SK-N-SH treated with all-trans-retinoic acid at 6 μM for 48 hours (cell line): Measurements from ENCODE around the gene H2BK1.

Source experiments
- ARNTL ChIP-seq: fragments of 450-650 bp; formaldehyde crosslinking; IDR thresholded peaks from 2 replicates; pipeline ENCODE4 v1.5.0; 2020; ENCODE audit warnings: low read depth, mild to moderate bottlenecking, moderate library complexity, borderline replicate concordance
- CREB5 ChIP-seq: fragments of 250-450 bp; sonication (Bioruptor Pico); IDR thresholded peaks from 2 replicates; pipeline ENCODE4 v1.5.1; 2020; ENCODE audit warnings: low read depth, mild to moderate bottlenecking, moderate library complexity
- OSR1 ChIP-seq: fragments of 250-450 bp; sonication (Bioruptor Pico); IDR thresholded peaks from 2 replicates; pipeline ENCODE4 v1.8.0; 2022; ENCODE audit warnings: moderate library complexity, mild to moderate bottlenecking, inconsistent platforms
- PATZ1 ChIP-seq: fragments of 250-450 bp; sonication (Bioruptor Pico); IDR thresholded peaks from 2 replicates; pipeline ENCODE4 v1.8.0; 2020; ENCODE audit warnings: mild to moderate bottlenecking, moderate library complexity, borderline replicate concordance
- RARB ChIP-seq: fragments of 250-450 bp; sonication (Bioruptor Pico); IDR thresholded peaks from 2 replicates; pipeline ENCODE4 v1.8.0; 2021; ENCODE audit warnings: mild to moderate bottlenecking, moderate library complexity
- SNAI2 ChIP-seq: fragments of 250-450 bp; sonication (Bioruptor Pico); IDR thresholded peaks from 2 replicates; pipeline ENCODE4 v1.5.0; 2020; ENCODE audit warnings: mild to moderate bottlenecking, moderate library complexity
- ZC3H10 ChIP-seq: fragments of 250-450 bp; sonication (Bioruptor Pico); IDR thresholded peaks from 2 replicates; pipeline ENCODE4 v1.5.1; 2021; ENCODE audit warnings: mild to moderate bottlenecking, moderate library complexity
- ZFP30 ChIP-seq: fragments of 450-650 bp; formaldehyde crosslinking; IDR thresholded peaks from 2 replicates; pipeline ENCODE4 v1.5.0; 2022; ENCODE audit warnings: mild to moderate bottlenecking, moderate library complexity

GRCh38 chr7:151191544-151191943, 18.7 kb downstream of the H2BK1 start:
- TF ChIP-seq ZC3H10 (CRISPR knock-in tag) (no peak), PATZ1 (CRISPR knock-in tag) (no peak), ZFP30 (no peak), ARNTL (no peak), RARB (CRISPR knock-in tag) (no peak), SNAI2 (CRISPR knock-in tag) (no peak), OSR1 (CRISPR knock-in tag) (no peak), CREB5 (CRISPR knock-in tag) (no peak)
